ENCODE results near the gene SFXN5. TPM values are rescaled to one million over a fixed set of nuclear protein-coding genes. Genes with fewer than 3 reads are reported as not detected.

Gene SFXN5
- total RNA-seq, 4 donors from 2014 or later = 22.9 to 55.4 (median 41.2) TPM

DNA sequence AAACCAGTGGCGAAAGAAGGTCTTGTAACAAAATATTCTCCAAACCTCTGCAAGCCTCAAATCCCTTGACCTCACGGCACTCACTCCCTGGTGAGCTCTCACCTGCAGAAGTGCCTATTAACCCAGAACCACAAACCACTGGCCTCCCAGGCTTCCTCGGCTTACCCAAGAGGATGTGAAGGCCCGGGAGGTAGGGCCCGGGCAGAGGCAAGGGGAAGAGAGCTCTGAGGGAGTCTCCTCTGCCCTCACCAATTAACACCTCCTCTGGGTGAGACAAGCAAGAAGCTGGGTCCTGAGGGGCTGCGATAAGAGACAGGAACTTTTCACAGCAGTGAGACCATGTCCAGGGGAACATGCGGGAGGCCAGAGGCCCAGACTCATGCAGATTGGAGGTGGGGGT lies 100.5 kb downstream of the SFXN5 start:
- Histone ChIP-seq H3K9me3 (no peaks in the 10 kb centered on the region), H3K27me3 (no peaks in the 10 kb centered on the region), H3K4me1 (no peaks in the 10 kb centered on the region), H3K27ac (no peak overlapping the region), H3K36me3 (no peaks in the 10 kb centered on the region), H3K4me3 (no peak overlapping the region)
- peak in 1 of 3 donors; percentile 24 for DNase-seq
- TF ChIP-seq POLR2A (IDR thresholded peaks at IDR 0.05) = no peak

DNA sequence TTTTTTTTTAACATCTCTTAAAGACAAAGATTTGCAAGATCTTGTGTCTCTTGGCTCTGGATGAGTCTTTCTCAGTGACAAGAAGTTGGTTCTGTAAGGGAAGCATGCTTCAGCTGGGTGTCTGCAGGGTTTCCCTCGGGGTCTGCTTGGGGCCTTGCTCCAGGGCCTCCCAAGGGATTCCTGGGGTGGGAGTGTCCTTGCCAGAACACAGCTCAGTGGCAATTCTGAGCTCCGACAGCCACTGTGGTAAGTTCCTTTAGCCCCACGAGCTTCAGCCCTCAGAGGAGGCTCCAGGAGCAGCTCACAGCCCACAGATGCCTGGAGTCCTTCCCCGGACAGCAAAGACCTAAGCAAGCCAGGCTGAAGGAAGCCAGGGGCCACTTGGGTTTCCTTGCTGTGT lies 101.8 kb downstream of the SFXN5 start:
- DNase-seq = no peak
- Histone ChIP-seq H3K9me3 (no peaks in the 10 kb centered on the region), H3K36me3 (no peaks in the 10 kb centered on the region), H3K4me3 (no peak overlapping the region), H3K27me3 (no peaks in the 10 kb centered on the region), H3K27ac (no peak overlapping the region), H3K4me1 (no peaks in the 10 kb centered on the region)
- TF ChIP-seq, protein P1, sequence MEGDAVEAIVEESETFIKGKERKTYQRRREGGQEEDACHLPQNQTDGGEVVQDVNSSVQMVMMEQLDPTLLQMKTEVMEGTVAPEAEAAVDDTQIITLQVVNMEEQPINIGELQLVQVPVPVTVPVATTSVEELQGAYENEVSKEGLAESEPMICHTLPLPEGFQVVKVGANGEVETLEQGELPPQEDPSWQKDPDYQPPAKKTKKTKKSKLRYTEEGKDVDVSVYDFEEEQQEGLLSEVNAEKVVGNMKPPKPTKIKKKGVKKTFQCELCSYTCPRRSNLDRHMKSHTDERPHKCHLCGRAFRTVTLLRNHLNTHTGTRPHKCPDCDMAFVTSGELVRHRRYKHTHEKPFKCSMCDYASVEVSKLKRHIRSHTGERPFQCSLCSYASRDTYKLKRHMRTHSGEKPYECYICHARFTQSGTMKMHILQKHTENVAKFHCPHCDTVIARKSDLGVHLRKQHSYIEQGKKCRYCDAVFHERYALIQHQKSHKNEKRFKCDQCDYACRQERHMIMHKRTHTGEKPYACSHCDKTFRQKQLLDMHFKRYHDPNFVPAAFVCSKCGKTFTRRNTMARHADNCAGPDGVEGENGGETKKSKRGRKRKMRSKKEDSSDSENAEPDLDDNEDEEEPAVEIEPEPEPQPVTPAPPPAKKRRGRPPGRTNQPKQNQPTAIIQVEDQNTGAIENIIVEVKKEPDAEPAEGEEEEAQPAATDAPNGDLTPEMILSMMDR (IDR thresholded peaks at IDR 0.05) = no peak
- no peak for TF ChIP-seq POLR2A (IDR thresholded peaks at IDR 0.05)

DNA sequence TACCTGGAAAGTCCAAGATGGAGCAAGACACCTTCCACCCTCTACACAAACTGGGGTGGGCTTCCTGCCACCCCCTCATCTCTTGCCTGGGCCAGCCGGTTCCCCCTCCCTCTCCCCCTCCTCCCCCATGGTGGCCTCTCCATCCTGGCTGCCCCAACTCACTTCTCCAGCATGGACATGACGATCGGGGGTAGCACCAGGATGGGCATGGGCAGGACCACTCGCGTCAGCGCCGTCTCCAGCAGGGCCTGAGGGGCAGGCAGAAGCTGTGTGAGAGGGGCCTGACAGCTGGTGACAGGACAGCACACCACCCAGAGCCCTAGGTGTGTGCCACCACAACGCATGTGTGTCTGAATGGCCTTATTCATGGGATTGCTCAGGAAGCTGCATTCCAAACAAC lies 103.2 kb downstream of the SFXN5 start:
- Histone ChIP-seq H3K27ac (no peak overlapping the region), H3K4me3 (no peak overlapping the region), H3K4me1 (no peaks in the 10 kb centered on the region), H3K27me3 (no peaks in the 10 kb centered on the region), H3K36me3 (no peaks in the 10 kb centered on the region), H3K9me3 (no peaks in the 10 kb centered on the region)
- TF ChIP-seq, protein P1 (IDR thresholded peaks at IDR 0.05) = no peak
- no peak for TF ChIP-seq POLR2A (IDR thresholded peaks at IDR 0.05)
- peak in 1 of 3 donors; percentile 27 for DNase-seq

DNA sequence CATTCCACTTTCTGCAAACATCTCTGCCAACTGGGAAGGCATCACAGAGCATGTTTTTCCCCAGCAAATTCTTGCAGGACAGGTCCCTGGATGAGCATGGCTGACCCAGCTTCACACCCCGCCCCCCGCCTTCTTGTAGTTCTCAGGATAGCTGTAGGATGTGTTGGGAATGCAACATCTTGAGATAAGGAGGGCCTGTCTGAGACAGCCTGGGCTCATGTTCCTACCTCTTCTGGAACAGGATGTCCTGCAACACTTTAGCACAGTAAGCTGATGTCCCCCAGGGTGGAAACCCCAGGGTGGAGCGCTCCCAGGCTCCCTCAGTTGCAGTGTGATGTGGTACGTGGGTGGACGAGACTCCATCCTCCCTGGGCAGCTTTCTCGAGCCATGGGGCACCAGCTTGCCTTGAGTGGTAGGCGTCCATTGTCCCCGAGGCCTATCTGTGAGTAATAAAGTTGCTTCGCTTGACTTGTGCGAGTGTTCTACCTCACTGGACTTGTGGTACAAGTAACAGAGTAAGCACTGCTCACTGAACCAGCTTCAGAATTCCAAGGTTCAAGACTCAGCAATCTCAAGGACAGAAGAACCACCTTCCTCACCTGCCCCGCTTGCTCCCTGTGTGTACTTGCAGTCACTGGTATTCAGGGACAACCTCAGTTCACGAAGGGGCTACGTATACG lies 105.6 kb downstream of the SFXN5 start:
- Histone ChIP-seq H3K27me3 (no peaks in the 10 kb centered on the region), H3K27ac (no peak overlapping the region), H3K4me3 (no peak overlapping the region), H3K36me3 (no peaks in the 10 kb centered on the region), H3K9me3 (no peaks in the 10 kb centered on the region), H3K4me1 (no peaks in the 10 kb centered on the region)
- DNase-seq = peak in 1 of 3 donors; percentile 16
- no peak for TF ChIP-seq POLR2A (IDR thresholded peaks at IDR 0.05)
- TF ChIP-seq, protein P1 (IDR thresholded peaks at IDR 0.05) = no peak

DNA sequence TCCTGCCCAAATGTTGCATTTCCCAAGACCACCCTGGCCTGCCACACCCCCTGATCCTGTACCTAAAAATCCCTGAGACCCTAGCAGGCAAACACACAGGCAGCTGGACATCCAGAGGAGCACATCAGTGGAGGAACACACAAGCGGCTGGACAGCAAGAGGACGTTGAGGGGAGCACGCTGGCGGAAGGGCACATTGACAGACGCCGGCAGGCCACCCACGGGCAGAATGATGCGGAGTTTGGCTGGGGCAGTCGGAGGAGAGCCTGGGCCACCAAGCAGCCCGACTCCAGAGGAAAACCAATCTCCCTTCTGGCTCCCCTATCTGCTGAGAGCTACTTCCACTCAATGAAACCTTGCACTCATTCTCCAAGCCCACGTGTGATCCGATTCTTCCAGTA lies 106.5 kb downstream of the SFXN5 start:
- no peak for TF ChIP-seq POLR2A (IDR thresholded peaks at IDR 0.05)
- TF ChIP-seq, protein P1 (IDR thresholded peaks at IDR 0.05) = no peak
- DNase-seq = peak in 1 of 3 donors; percentile 11

DNA sequence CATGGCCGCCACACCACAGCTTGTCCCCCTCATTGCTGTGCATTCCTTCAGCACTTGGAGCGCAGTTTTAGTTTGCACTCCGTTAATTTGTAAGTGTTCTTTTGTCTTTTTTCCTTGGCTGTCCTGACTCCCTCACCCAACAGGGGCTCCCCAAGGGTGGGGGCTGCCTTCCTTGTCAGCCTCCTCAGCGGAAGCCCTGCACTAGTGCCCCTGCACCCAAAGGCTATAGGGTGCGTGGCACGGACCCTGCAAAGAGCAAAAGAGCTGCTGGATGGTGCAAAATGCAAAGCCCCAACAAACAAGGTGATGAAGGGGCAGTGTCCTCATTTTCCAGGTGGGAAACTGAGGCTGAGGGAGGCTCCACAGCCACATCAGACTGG lies 107.4 kb downstream of the SFXN5 start:
- no peaks in the 10 kb centered on the region for H3K36me3 ChIP-seq
- H3K27ac ChIP-seq = no peak overlapping the region
- no peaks in the 10 kb centered on the region for H3K27me3 ChIP-seq
- DNase-seq = peak in 1 of 3 donors; percentile 21
- H3K9me3 ChIP-seq = no peaks in the 10 kb centered on the region
- TF ChIP-seq, protein P1 (IDR thresholded peaks at IDR 0.05) = no peak
- H3K4me3 ChIP-seq = no peak overlapping the region
- no peaks in the 10 kb centered on the region for H3K4me1 ChIP-seq

More for the DNA sequence above, 106.5 kb downstream of the SFXN5 start:
- Histone ChIP-seq H3K9me3 (no peaks in the 10 kb centered on the region), H3K4me3 (no peak overlapping the region), H3K27me3 (no peaks in the 10 kb centered on the region), H3K36me3 (no peaks in the 10 kb centered on the region), H3K27ac (no peak overlapping the region), H3K4me1 (no peaks in the 10 kb centered on the region)

Measured in Peyer's patch (tissue), 4 donors.